Colonic mucosa (tissue), 4 donors: ENCODE results near the gene RNF166. TPM values are rescaled to one million over a fixed set of nuclear protein-coding genes. Genes with fewer than 3 reads are reported as not detected.

ENCODE experiments used
- DNase-seq: peaks from one replicate; pipeline ENCODE4 v3.0.0-alpha.2; 2020
- H3K27ac ChIP-seq: fragments of 200-600 bp; one replicate; pipeline ENCODE4 v1.8.0; 2021
- H3K27me3 ChIP-seq: fragments of 200-600 bp; one replicate; pipeline ENCODE4 v1.8.0; 2021
- H3K36me3 ChIP-seq: fragments of 200-600 bp; one replicate; pipeline ENCODE4 v1.8.0; 2021
- H3K4me1 ChIP-seq: fragments of 200-600 bp; one replicate; pipeline ENCODE4 v1.8.0; 2021; ENCODE audit warnings: mild to moderate bottlenecking
- H3K4me3 ChIP-seq: fragments of 200-600 bp; one replicate; pipeline ENCODE4 v1.8.0; 2021
- H3K9ac ChIP-seq, 2 donors: one replicate each; pipeline ENCODE4 v1.7.0; 2013; ENCODE audit warnings: control low read depth in 2 of 2, low read depth in 2 of 2, low read length in 2 of 2
- H3K9me3 ChIP-seq: fragments of 200-600 bp; one replicate; pipeline ENCODE4 v1.8.0; 2021
- intact Hi-C: fragments of 100-400 bp; cut with DNase I; formaldehyde crosslinking; loops from one replicate; pipeline ENCODE4 v1.14.1; 2022
- total RNA-seq, 2 donors: library from RNA; stranded (reverse); fragmentation: NEBNext Ultra II Directional in 1 of 2; extraction: Animal tissue kit (Norgen Biotek cat#: 25700) in 1 of 2; gene quantifications; one replicate each; pipeline ENCODE4 v1.2.1, GENCODE V29; 2021
- TF ChIP-seq, protein P1 (sequence below): fragments of 200-600 bp; IDR thresholded peaks from one replicate; pipeline ENCODE4 v1.8.0; 2022; ENCODE audit warnings: antibody characterized with exemption, mild to moderate bottlenecking
- donor health status: healthy.
- donor health status: DM: no; HTN: no; CAD: no.
- donor health status: DM: no; HTN: no; CAD: no.

Gene RNF166
- total RNA-seq, 2 donors from 2014 or later: 9.2 to 9.3 TPM

DNA sequence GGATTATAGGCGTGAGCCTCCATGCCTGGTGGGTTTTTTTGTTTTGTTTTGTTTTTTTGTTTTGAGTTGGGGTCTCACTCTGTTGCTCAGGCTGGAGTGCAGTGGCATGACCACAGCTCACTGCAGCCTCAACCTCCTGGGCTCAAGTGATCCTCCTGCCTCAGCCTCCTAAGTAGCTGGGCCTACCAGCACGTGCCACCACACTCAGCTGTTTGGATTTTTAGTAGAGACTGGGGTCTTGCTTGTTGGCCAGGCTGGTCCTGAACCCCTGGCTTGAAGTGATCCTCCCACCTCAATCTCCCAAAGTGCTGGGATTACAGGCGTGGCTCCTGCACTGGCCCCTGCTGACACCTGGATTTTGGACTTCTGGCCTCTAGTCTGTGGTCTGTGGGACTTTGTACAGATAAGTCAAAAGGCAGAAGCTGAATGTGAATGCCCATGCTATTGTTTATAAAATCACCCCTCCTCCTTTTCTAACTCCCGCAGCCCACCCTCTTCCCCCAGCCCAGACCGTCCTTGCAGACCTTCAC, 25.6 kb downstream of the RNF166 start:
- TF ChIP-seq, protein P1, sequence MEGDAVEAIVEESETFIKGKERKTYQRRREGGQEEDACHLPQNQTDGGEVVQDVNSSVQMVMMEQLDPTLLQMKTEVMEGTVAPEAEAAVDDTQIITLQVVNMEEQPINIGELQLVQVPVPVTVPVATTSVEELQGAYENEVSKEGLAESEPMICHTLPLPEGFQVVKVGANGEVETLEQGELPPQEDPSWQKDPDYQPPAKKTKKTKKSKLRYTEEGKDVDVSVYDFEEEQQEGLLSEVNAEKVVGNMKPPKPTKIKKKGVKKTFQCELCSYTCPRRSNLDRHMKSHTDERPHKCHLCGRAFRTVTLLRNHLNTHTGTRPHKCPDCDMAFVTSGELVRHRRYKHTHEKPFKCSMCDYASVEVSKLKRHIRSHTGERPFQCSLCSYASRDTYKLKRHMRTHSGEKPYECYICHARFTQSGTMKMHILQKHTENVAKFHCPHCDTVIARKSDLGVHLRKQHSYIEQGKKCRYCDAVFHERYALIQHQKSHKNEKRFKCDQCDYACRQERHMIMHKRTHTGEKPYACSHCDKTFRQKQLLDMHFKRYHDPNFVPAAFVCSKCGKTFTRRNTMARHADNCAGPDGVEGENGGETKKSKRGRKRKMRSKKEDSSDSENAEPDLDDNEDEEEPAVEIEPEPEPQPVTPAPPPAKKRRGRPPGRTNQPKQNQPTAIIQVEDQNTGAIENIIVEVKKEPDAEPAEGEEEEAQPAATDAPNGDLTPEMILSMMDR: no peak
- Histone ChIP-seq H3K36me3 (no peaks in the 10 kb centered on the region), H3K4me1 (peaks cover 4% of the 10 kb centered on the region), H3K27me3 (peaks cover 14% of the 10 kb centered on the region), H3K27ac (no peak overlapping the region), H3K9ac (no peak overlapping the region), H3K9me3 (no peaks in the 10 kb centered on the region), H3K4me3 (no peak overlapping the region)
- intact Hi-C loops: no loop called here
- no peak for DNase-seq

DNA sequence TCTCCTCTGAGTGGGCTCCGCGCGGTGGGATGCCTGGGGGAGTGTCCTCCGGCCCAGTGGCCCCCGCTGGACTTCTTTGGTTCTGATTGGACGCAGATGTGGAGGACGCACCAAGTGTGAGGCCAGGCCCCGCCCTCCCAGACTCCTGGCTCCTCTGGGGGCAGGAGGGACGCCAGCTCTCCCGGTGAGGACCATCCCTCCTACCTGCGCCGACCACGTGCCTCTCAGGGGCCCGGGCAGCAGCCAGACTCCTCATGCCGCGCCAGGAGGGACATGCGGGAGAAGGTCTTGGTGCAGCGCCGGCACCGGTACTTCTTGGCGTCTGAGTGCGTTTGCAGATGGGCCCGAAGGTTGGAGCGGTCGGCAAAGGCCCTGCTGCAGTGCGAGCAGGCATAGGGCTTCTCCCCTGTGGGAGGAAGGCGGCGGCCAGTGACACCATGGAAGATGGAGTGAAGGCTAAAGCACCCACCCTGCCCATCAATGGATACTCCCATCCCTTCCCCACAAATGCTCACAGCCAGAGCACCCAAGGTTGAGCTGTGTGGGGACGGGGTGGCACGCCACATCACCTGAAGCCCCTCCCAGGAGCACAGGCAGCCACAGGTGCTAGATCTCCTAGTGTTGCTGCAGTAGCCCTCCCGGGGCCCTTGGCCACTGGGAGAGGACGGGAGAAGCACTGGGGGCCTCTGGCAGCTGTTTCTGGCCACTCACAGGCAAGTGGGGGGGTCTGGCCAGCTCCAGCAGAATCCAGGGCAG, 27.8 kb downstream of the RNF166 start:
- no peaks in the 10 kb centered on the region for H3K36me3 ChIP-seq
- peaks cover 8% of the 10 kb centered on the region for H3K27me3 ChIP-seq
- H3K9ac ChIP-seq: no peak overlapping the region
- DNase-seq: no peak
- no peak overlapping the region for H3K4me3 ChIP-seq
- intact Hi-C loops: no loop called here
- H3K4me1 ChIP-seq: peaks cover 4% of the 10 kb centered on the region
- TF ChIP-seq, protein P1: no peak
- H3K9me3 ChIP-seq: no peaks in the 10 kb centered on the region
- no peak overlapping the region for H3K27ac ChIP-seq

DNA sequence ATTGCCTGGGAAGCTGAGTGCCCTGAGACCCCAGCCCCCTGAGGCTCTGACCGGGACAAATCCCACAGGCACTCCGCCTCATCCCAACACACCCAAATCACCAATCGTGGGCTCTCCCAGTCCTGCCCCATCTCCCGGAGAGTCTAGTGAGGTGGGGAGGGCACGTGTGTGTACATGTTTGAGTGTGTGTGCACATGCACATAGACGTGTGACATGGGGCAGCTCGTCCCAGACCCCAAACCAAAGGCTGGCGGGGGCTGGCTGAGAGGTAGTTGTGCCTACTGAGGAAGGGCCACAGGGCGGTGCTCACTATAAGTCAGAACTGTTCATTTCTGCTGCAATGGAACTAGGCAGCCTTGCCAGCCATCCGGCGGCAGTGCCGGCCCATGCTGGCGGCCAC, 28.5 kb downstream of the RNF166 start:
- TF ChIP-seq, protein P1: no peak
- Histone ChIP-seq H3K27ac (no peak overlapping the region), H3K9ac (no peak overlapping the region), H3K27me3 (peaks cover 8% of the 10 kb centered on the region), H3K9me3 (no peaks in the 10 kb centered on the region), H3K4me1 (peaks cover 4% of the 10 kb centered on the region), H3K36me3 (no peaks in the 10 kb centered on the region), H3K4me3 (no peak overlapping the region)
- no peak for DNase-seq
- intact Hi-C loops: no loop called here

DNA sequence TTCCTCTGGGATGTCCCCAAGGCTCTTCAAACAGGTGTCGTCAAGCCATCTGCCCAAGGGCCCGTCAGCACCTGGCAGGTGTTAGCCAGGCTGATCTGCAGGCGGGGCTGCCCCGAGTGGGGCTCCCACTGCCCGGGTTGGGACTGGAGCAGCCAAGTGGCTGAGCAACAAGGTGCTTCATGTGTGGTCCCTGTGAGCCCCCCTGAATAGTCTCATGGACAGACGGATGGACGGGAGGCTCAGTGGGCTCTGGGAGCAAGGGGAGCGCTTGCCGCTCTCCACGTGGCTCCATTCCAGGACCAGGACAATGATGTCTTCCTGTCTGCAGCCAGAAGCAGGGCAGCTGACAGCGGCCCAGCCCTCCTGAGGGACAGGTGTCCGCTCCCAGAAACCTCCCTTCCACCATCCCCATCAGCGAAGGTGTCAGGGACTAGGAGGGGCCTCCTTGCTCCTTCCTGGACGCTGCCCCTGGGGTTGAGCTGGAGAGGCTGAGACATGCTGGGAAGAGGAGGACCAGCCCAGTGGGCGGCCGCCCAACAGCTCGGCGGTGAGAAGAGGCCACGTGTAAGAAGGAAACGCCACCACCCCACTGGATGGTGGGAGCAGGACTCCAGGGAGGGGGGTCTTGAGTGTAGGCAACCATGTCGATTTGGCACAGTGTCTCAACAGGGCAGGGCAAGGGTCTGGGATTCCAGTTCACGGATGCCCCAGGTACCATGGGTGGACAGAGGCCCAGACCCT, 29.5 kb downstream of the RNF166 start:
- Histone ChIP-seq H3K4me3 (no peak overlapping the region), H3K9me3 (no peaks in the 10 kb centered on the region), H3K27me3 (peaks cover 8% of the 10 kb centered on the region), H3K27ac (no peak overlapping the region), H3K4me1 (peaks cover 4% of the 10 kb centered on the region), H3K36me3 (no peaks in the 10 kb centered on the region), H3K9ac (no peak overlapping the region)
- intact Hi-C loops: no loop called here
- TF ChIP-seq, protein P1: no peak
- DNase-seq: no peak

DNA sequence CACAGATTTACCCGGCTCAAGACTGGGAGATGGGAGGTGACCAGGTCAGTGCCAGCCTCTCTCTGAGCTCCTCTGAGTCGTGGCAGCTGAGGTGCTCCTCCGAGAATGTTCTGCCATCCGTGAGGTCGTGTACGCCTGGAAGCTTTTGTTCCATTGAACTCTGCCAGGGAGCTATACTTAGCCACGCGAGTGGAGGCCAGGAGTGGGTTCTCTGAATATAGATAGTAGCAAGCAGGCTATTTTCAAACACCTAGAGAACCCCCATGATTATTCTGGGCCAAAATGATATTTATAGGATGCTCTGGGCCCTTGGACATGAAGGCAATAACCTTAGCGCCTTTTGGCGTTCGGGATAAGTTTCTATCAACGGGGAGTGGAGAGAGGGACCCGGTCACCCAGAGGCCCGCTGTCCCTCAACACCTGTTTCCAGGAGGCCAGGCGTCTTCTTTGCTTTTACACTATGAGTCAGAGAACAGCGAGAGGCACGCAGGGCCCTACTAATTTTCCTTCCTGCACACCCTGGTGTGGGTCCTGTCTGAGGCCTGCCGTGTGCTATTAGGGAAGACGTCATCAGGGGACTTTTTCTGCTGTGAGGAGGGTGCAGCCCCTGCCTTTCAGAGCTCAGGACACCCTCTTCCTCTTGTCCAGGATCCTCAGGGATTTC, 32.4 kb downstream of the RNF166 start:
- Histone ChIP-seq H3K27ac (no peak overlapping the region), H3K9me3 (no peaks in the 10 kb centered on the region), H3K4me3 (no peak overlapping the region), H3K4me1 (no peaks in the 10 kb centered on the region), H3K27me3 (peaks cover 8% of the 10 kb centered on the region), H3K36me3 (no peaks in the 10 kb centered on the region), H3K9ac (no peak overlapping the region)
- intact Hi-C loops: no loop called here
- no peak for DNase-seq
- TF ChIP-seq, protein P1: no peak
